NB4 (cell line): ENCODE results near the gene KRTAP19-8.

ENCODE experiments used
- MYC ChIP-seq: IDR thresholded peaks from 2 replicates; pipeline ENCODE4 v1.6.1; 2011; ENCODE audit warnings: low read depth, low read length
- POLR2A ChIP-seq: IDR thresholded peaks from 2 replicates; pipeline ENCODE4 v1.6.1; 2011; ENCODE audit warnings: mild to moderate bottlenecking; ENCODE audit not compliant: insufficient read length; ENCODE audit errors: extremely low read depth
- TF ChIP-seq, protein P1 (sequence below): IDR thresholded peaks from one replicate; pipeline ENCODE4 v1.5.1; 2012; ENCODE audit warnings: low read depth, low read length
- TF ChIP-seq, protein P2 (sequence below): IDR thresholded peaks from 2 replicates; pipeline ENCODE4 v1.6.1; 2011; ENCODE audit warnings: low read depth, low read length

DNA sequence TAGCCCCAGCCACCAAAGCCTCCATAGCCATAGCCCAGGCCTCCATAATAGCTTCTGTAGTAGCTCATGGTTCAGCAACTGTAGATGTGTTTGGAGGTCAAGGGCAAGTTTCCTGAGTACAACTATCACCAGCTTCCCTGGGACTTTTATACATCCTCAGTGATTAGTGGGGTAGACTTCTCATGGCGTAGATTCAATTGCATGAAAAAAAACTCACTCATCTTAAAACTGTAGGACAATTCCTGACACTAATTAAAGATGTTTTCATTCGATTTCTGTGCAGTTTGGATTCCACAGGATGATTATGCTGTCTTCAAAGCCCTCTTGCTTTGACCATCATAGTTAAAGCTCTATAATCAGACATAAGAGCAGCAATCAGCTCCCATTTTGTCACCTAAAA is at the start of gene KRTAP19-8:
- TF ChIP-seq, protein P1, sequence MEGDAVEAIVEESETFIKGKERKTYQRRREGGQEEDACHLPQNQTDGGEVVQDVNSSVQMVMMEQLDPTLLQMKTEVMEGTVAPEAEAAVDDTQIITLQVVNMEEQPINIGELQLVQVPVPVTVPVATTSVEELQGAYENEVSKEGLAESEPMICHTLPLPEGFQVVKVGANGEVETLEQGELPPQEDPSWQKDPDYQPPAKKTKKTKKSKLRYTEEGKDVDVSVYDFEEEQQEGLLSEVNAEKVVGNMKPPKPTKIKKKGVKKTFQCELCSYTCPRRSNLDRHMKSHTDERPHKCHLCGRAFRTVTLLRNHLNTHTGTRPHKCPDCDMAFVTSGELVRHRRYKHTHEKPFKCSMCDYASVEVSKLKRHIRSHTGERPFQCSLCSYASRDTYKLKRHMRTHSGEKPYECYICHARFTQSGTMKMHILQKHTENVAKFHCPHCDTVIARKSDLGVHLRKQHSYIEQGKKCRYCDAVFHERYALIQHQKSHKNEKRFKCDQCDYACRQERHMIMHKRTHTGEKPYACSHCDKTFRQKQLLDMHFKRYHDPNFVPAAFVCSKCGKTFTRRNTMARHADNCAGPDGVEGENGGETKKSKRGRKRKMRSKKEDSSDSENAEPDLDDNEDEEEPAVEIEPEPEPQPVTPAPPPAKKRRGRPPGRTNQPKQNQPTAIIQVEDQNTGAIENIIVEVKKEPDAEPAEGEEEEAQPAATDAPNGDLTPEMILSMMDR = no peak
- TF ChIP-seq POLR2A (no peak), MYC (no peak)
- TF ChIP-seq, protein P2, sequence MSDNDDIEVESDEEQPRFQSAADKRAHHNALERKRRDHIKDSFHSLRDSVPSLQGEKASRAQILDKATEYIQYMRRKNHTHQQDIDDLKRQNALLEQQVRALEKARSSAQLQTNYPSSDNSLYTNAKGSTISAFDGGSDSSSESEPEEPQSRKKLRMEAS = no peak
